Measurements from ENCODE around the gene PDE12.

The PDE12 gene
- 35.6 to 80.9 (median 64.4) reads per million in 18 experiments for total RNA-seq

- DNase-seq = peak; percentile 88 to 91
Observed at GRCh38 chr3:57555738-57556458, at the start of gene PDE12. PDE12 (plus strand) TSS chr3:57556274; CDS start chr3:57556380, 106 bp downstream.

- DNase-seq = no peak
Observed at GRCh38 chr3:57512166-57512565, 43.9 kb upstream of the PDE12 start.

- no peak for DNase-seq
Observed at GRCh38 chr3:57518276-57518915, 37.7 kb upstream of the PDE12 start.

- DNase-seq = no peak
Observed at GRCh38 chr3:57530071-57530608, 25.9 kb upstream of the PDE12 start.

GRCh38 chr3:57538465-57538864 lies 17.6 kb upstream of the PDE12 start:
- no peak for DNase-seq

- DNase-seq = no peak
Observed at GRCh38 chr3:57544181-57545125, 11.6 kb upstream of the PDE12 start, which contains the start of gene DNAH12. DNAH12 (minus strand) TSS chr3:57544344; CDS start chr3:57542870, 1,474 bp downstream.

GRCh38 chr3:57545636-57546268 lies 10.3 kb upstream of the PDE12 start:
- no peak for DNase-seq

- no peak for DNase-seq
Observed at GRCh38 chr3:57546616-57547015, 9.5 kb upstream of the PDE12 start.

GRCh38 chr3:57555306-57555705 lies 768 bp upstream of the PDE12 start:
- peak; percentile 8 to 12 for DNase-seq

GRCh38 chr3:57556459-57557084 lies 498 bp downstream of the PDE12 start:
- peak; percentile 7 to 23 for DNase-seq

GRCh38 chr3:57557085-57557537 lies 1.0 kb downstream of the PDE12 start:
- peak; percentile 32 to 59 for DNase-seq

GRCh38 chr3:57559526-57559925 lies 3.5 kb downstream of the PDE12 start:
- DNase-seq = no peak

- no peak for DNase-seq
Observed at GRCh38 chr3:57569859-57570450, 13.9 kb downstream of the PDE12 start.

- no peak for DNase-seq
Observed at GRCh38 chr3:57570878-57571277, 14.8 kb downstream of the PDE12 start.

- DNase-seq = no peak
Observed at GRCh38 chr3:57572096-57572495, 16.0 kb downstream of the PDE12 start.

- no peak for DNase-seq
Observed at GRCh38 chr3:57575966-57576626, 20.0 kb downstream of the PDE12 start.

- no peak for DNase-seq
Observed at GRCh38 chr3:57577801-57578200, 21.7 kb downstream of the PDE12 start.

GRCh38 chr3:57582474-57583168 lies 26.5 kb downstream of the PDE12 start:
- DNase-seq = no peak

GRCh38 chr3:57583544-57583943 lies 27.5 kb downstream of the PDE12 start:
- no peak for DNase-seq

GRCh38 chr3:57586778-57587177 lies 30.7 kb downstream of the PDE12 start:
- DNase-seq = no peak
